Hepatocyte (in vitro differentiated cells): ENCODE measurements around the gene CHRM1. TPM values are rescaled to one million over a fixed set of nuclear protein-coding genes. Genes with fewer than 3 reads are reported as not detected.

Source experiments
- DNase-seq: peaks from one replicate; pipeline ENCODE4 v3.0.0-alpha.2; 2016; ENCODE audit warnings: low spot score
- H2AFZ ChIP-seq: fragments of 200-600 bp; sonication (generic); 2 replicates; pipeline ENCODE4 v1.6.0; 2016; ENCODE audit warnings: antibody characterized with exemption, mild to moderate bottlenecking
- H3K27ac ChIP-seq: fragments of 200-600 bp; sonication (generic); 2 replicates; pipeline ENCODE4 v1.5.1; 2016; ENCODE audit warnings: mild to moderate bottlenecking
- H3K27me3 ChIP-seq: fragments of 200-600 bp; sonication (generic); 2 replicates; pipeline ENCODE4 v1.6.1; 2016
- H3K36me3 ChIP-seq: fragments of 200-600 bp; sonication (generic); replicated peaks from 2 replicates; pipeline ENCODE4 v1.5.1; 2016; ENCODE audit warnings: low read depth; ENCODE audit not compliant: insufficient read depth
- H3K4me1 ChIP-seq: fragments of 200-600 bp; sonication (generic); 2 replicates; pipeline ENCODE4 v1.5.1; 2016; ENCODE audit warnings: mild to moderate bottlenecking, moderate library complexity; ENCODE audit not compliant: insufficient read depth
- H3K4me2 ChIP-seq: fragments of 200-600 bp; sonication (generic); 2 replicates; pipeline ENCODE4 v1.6.0; 2016
- H3K4me3 ChIP-seq: fragments of 200-600 bp; sonication (generic); 2 replicates; pipeline ENCODE4 v1.5.1; 2016; ENCODE audit warnings: mild to moderate bottlenecking
- H3K79me2 ChIP-seq: fragments of 200-600 bp; sonication (generic); 2 replicates; pipeline ENCODE4 v1.6.0; 2017; ENCODE audit warnings: mild to moderate bottlenecking
- H3K9me2 ChIP-seq: fragments of 200-600 bp; sonication (generic); replicated peaks from 2 replicates; pipeline ENCODE4 v1.6.0; 2017; ENCODE audit warnings: mild to moderate bottlenecking; ENCODE audit not compliant: insufficient read depth
- H3K9me3 ChIP-seq: fragments of 200-600 bp; sonication (generic); 2 replicates; pipeline ENCODE4 v1.5.1; 2016; ENCODE audit warnings: low read depth, mild to moderate bottlenecking
- H4K20me1 ChIP-seq: fragments of 200-600 bp; sonication (generic); 2 replicates; pipeline ENCODE4 v1.6.0; 2016; ENCODE audit warnings: mild to moderate bottlenecking; ENCODE audit not compliant: insufficient read depth, poor library complexity, severe bottlenecking
- CTCF ChIP-seq: fragments of 200-600 bp; sonication (generic); IDR thresholded peaks from 2 replicates; pipeline ENCODE4 v1.5.1; 2016; ENCODE audit warnings: antibody characterized with exemption, mild to moderate bottlenecking; ENCODE audit not compliant: poor library complexity
- EZH2 ChIP-seq: fragments of 200-600 bp; sonication (generic); IDR thresholded peaks from 2 replicates; pipeline ENCODE4 v1.6.1; 2016; ENCODE audit warnings: antibody characterized with exemption, mild to moderate bottlenecking, borderline replicate concordance
- EZH2phosphoT487 ChIP-seq: fragments of 200-600 bp; sonication (generic); IDR thresholded peaks from one replicate; pipeline ENCODE4 v1.6.1; 2018; ENCODE audit warnings: antibody characterized with exemption, mild to moderate bottlenecking, low read depth, moderate library complexity; ENCODE audit not compliant: unreplicated experiment, severe bottlenecking
- WGBS: methylation state at CpG from one replicate; pipeline ENCODE4 v1.1.6; 2016; ENCODE audit warnings: low lambda C conversion rate; ENCODE audit errors: missing lambda C conversion rate; 5-methylcytosine and 5-hydroxymethylcytosine counted together
- polyA plus RNA-seq: library from polyadenylated mRNA; unstranded; fragments of >200 nt; fragmentation: Nextera tagmentation; extraction: Ambion mirVana; gene quantifications from 2 replicates; pipeline ENCODE4 v1.2.1, GENCODE V29; 2016
- total RNA-seq: library from RNA; depleted of rRNA; stranded (reverse); fragments of >200 nt; gene quantifications from 2 replicates; pipeline ENCODE4 v1.2.3, GENCODE V29; 2014

Gene CHRM1
- total RNA-seq = not detected in 2 replicates
- not detected in 2 replicates for polyA plus RNA-seq

- Histone ChIP-seq H3K4me2 (peak within 1 kb of the TSS; percentile 36), H3K9me2 (no peaks in the 10 kb centered on the region), H3K79me2 (no peaks in the 10 kb centered on the region), H3K27ac (no peak within 1 kb of the TSS), H3K9me3 (no peaks in the 10 kb centered on the region), H3K4me1 (peaks cover 18% of the 10 kb centered on the region), H3K4me3 (no peak within 1 kb of the TSS), H4K20me1 (no peaks in the 10 kb centered on the region), H3K36me3 (no peaks in the 10 kb centered on the region), H2AFZ (no peak within 1 kb of the TSS), H3K27me3 (peaks cover 38% of the 10 kb centered on the region)
- no peak for DNase-seq
- TF ChIP-seq EZH2 (no peak), CTCF (no peak), EZH2phosphoT487 (no peak)
- WGBS = 80% methylated on average over 7 of the region's 9 CpGs
These were observed at the start of gene CHRM1 for GRCh38 chr11:62921201-62921572. CHRM1 (minus strand) TSS chr11:62921363; CDS start chr11:62911100, 10,263 bp downstream.

- no peaks in the 10 kb centered on the region for H4K20me1 ChIP-seq
- no peak overlapping the region for H3K27ac ChIP-seq
- DNase-seq = no peak
- no peaks in the 10 kb centered on the region for H3K9me3 ChIP-seq
- no peak overlapping the region for H2AFZ ChIP-seq
- no peaks in the 10 kb centered on the region for H3K36me3 ChIP-seq
- no peaks in the 10 kb centered on the region for H3K4me1 ChIP-seq
- H3K27me3 ChIP-seq = no peaks in the 10 kb centered on the region
- 78% methylated on average over 2 of the region's 2 CpGs for WGBS
- no peak overlapping the region for H3K4me3 ChIP-seq
- TF ChIP-seq EZH2phosphoT487 (no peak), CTCF (no peak), EZH2 (no peak)
- H3K9me2 ChIP-seq = no peaks in the 10 kb centered on the region
- no peak overlapping the region for H3K4me2 ChIP-seq
- H3K79me2 ChIP-seq = no peaks in the 10 kb centered on the region
These were observed 44.4 kb upstream of the CHRM1 start for GRCh38 chr11:62965574-62965973.

GRCh38 chr11:62962391-62962790 is 41.2 kb upstream of the CHRM1 start:
- Histone ChIP-seq H3K79me2 (no peaks in the 10 kb centered on the region), H3K9me2 (no peaks in the 10 kb centered on the region), H3K27me3 (no peaks in the 10 kb centered on the region), H3K36me3 (no peaks in the 10 kb centered on the region), H3K27ac (no peak overlapping the region), H2AFZ (no peak overlapping the region), H3K4me2 (no peak overlapping the region), H3K9me3 (no peaks in the 10 kb centered on the region), H3K4me3 (no peak overlapping the region), H4K20me1 (no peaks in the 10 kb centered on the region), H3K4me1 (peaks cover 12% of the 10 kb centered on the region)
- TF ChIP-seq CTCF = no peak
- 91% methylated on average over 2 of the region's 3 CpGs for WGBS
- DNase-seq = no peak

GRCh38 chr11:62961017-62961570 is 39.9 kb upstream of the CHRM1 start:
- H4K20me1 ChIP-seq = no peaks in the 10 kb centered on the region
- H3K9me2 ChIP-seq = no peaks in the 10 kb centered on the region
- H3K4me1 ChIP-seq = peaks cover 12% of the 10 kb centered on the region
- TF ChIP-seq CTCF = no peak
- TF ChIP-seq EZH2 = no peak
- TF ChIP-seq EZH2phosphoT487 = no peak
- H2AFZ ChIP-seq = no peak overlapping the region
- no peaks in the 10 kb centered on the region for H3K36me3 ChIP-seq
- no peaks in the 10 kb centered on the region for H3K9me3 ChIP-seq
- no peak for DNase-seq
- no peak overlapping the region for H3K4me3 ChIP-seq
- WGBS = 88% methylated on average over 4 of the region's 4 CpGs
- H3K4me2 ChIP-seq = no peak overlapping the region
- H3K27ac ChIP-seq = no peak overlapping the region
- no peaks in the 10 kb centered on the region for H3K27me3 ChIP-seq
- no peaks in the 10 kb centered on the region for H3K79me2 ChIP-seq
